ENCODE data around the gene MYOCD.
A peak's percentile ranks its signal among the peaks of the same experiment; 100 is the strongest.

Gene MYOCD

DNA sequence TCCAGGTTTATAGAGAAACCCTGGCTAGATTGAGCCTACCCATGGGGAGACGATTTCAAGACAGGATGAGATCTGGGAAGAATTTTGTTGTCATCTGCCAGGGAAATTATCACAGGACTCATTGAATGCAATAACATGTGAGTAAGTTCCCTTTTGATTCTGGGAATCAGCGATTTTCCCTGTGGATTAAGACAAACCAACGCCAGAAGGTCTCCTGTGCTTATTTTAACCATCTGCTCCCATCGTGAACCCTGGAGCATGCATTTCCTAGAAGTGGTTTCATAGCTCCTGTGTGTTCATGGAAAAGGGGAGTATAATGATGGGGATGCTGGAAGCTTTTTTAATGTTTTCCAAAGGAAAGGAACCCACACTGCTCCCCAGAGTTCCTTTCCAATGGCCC, 102.6 kb downstream of the MYOCD start:
- no peak for DNase-seq

DNA sequence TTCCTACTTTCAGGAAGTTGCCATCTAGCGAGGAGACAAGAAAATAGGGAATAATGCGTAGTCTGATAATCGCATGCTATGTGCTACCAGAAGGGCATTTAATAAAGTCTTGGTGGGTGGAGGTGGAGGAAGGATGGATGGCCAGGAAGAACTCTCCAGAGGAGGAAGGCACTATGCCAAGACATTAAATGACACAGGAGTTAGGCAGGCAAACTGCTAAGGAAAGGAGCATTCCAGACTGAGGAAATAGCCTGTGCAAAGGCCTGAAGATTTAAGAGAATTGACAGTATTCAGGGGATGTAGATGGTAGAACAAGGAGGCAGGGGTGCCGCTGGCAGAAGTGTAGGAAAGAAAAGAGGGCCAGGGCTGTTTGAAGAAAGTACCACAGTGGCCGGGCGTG, 104.3 kb downstream of the MYOCD start:
- no peak for DNase-seq

DNA sequence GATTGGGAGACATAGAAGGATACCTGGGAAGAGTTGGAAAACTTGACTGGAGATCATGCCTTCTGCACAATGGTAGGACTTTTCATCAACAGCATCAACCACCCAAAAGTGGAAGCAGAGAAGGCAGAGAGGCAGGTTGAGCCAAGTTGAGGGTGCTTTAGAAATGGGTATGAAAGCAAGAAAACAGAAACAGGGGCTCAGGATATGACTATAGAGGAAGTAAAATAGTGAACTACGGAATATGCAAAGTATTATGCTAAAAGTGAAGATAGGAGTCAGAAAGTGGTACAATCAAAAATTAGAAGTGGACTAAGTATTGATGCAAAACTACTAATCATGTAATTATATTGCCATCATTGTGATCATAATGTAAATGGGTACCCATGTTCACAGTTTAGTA, 107.5 kb downstream of the MYOCD start:
- no peak for DNase-seq

DNA sequence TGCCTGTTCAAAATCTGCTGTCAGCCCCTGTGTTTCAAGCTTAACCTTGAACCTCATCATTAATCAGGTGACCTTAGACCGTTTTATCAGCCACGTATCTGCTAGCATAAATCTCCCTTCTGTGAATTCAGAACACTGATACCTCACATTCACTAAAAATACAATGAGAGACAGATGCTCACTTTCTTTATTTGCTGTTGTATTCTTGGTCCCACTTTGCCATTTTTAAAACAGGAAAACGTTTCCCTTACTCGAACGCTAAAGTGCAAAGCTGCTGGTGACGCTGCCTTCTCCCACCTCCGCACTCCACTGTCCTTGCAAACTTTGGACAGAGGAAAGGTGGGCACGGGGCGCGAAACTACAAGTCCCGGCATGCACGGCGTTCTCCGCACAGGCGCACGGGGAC, 123.4 kb downstream of the MYOCD start:
- DNase-seq: no peak

DNA sequence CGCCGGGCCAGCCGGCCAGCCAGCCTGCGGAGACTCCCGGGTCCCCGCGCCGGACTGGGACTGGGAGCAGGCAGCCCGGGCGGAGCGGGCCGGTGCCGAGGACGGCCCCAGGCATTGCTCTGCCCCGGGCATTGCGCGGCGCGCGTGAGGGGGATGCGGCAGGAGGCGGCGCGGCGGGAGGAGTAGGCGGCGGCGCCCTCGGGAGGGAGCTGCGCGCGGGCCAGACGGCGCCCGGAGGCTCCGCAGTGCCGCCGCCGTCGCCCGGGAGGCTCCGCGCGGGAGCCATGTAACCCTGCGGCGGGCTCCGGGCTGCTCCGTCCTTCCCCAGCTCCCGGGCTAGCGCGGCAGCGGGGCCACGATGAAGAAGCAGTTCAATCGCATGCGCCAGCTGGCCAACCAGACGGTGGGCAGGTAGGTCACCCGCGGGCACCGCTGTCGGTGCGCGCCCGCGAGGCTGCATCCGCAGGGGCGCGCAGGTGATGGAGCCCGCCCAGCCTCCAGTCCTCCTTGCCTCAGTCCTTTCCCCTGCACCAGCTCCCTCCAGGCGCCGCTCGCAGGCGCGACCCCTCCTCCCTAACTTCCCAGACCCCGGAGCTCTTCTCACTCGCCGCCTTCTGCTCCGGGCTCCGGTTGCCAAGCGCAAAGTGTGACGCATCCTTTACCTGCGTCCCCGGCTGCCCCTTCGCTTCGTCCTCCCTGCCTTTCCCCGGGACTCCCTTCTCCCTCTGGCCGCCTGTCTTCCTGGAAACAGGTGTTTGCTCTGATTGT, 124.0 kb downstream of the MYOCD start, which contains the start of gene ARHGAP44:
ARHGAP44 (plus strand) TSS at position 18 of the 768 bp plus-strand sequence; CDS start at position 359, 341 bp downstream.
- peak in 2 of 3 experiments; percentile 63 to 77 for DNase-seq

DNA sequence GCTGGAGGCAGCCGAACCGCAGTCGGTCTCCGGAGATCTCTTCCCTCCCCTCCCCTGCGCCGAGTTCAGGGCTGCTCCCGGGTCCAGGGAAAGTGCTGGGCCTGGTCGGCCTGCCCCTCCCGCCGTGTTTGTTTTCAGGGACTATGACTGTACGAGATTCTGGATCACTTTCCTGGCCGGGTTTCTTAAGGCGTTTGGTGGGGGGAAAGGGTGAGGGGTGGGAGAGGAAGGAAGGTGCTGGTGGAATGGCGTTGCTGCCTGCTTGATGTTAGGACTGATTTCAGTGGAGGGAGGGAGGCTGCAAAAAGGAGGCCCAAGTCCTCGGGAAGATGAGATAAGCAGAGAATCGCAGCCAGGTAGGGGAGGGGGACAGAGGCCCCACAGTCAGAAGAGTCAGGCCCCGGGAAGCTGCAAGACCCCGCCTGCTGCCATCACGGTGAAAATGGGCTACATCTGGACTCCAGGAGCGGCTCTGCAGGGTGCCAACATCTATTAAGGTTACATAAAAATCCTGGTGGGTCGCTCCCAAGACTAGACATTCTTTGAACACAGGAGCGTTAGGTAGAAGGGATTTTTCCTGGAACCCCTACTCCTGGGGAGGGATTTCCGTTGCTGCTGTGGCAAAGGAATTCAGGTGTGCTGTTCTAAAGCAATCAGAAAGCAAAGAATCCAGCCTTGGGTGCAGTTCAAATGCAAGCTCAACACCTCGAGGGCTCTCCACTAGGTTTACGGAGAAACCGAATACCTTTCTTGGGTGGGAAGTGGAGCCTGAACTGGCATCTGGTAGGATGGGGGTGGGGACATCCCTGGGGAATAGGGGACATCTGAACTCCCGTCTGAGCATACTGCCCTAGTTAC, 124.8 kb downstream of the MYOCD start:
- no peak for DNase-seq

DNA sequence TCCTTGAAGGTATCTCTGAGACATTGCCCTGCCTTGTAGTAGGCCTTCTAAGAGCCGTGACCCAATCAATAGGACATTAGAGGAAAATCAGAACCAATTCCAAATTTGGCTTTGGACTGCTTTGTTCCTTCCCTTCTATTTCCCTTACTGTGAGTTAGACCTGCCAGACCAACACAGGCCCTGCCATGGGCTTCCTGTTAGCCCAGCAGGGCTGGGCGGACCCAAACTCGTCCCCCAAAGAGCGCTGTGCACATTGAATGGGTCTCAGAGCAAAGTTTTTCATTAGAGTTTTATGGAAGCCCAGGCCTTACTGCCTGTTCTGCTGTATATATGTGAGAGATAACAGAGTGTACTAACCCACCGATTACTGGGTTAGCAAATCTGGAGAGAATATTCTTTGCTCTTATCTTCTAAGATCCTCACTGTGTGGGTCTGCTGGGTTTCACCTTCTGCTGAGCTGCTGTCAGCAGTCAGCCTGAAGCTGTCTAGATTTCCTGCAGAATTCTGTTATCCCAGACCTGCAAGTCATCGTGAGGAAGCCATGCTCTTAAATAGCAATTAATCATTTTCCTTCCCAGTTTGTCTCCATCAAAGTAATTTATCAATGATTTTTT, 129.3 kb downstream of the MYOCD start:
- DNase-seq: no peak

DNA sequence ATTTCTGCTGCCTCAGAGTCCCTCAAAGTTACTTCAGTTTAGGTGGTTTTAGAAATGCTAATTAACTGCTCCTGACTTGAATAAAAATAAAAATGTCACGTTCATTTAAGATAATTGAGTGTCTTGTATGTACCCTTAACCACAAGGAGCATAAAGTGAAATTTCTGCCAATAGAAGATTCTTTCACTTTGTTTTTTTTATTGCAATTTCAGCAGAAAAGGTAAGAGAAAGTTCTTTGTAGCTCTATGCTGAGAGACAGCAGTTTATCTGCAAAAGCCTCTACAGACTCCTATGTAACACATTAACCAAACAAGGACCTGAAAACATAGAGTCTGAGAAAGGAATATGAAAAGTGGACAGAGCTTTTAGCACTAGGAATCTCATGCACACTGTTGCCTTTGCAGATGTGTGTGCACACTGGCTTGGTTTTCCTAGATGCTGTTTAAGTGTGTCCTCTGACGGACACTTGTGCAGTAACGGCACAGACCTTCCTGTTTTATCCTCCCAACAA, 135.2 kb downstream of the MYOCD start:
- DNase-seq: no peak

DNA sequence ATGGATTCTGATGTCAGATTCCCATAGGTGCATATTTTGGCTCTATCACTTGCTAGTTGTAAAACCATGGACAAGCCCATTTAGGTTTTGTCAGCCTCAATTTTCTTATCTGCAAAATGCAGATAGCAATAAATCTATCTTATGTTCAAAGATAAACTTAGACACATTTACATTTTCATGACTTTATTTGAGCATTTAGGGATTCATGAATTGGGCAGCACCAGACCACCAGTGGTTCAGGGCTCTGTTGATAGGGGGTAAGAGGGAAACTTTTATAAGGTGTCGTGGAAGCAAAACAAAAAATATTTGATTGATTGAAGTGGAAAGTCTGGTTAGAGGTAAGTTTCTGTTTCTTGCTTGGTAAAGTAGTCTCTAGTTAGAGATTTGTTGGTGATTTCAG, 140.9 kb downstream of the MYOCD start:
- DNase-seq: no peak

DNA sequence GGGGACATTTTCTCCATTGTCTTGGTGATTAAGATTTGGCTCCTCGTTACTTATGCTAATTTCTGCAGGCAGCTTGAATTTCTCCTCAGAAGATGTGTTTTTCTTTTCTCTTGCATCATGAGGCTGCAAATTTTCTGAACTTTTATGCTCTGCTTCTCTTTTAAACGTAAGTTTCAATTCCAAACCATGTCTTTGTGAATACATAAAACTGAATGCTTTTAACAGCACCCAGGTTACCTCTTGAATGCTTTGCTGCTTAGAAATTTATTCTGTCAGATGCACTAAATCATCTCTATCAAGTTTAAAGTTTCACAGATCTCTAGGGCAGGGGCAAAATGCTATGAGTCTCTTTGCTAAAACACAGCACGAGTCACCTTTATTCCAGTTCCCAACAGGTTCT, 143.0 kb downstream of the MYOCD start:
- DNase-seq: no peak

DNA sequence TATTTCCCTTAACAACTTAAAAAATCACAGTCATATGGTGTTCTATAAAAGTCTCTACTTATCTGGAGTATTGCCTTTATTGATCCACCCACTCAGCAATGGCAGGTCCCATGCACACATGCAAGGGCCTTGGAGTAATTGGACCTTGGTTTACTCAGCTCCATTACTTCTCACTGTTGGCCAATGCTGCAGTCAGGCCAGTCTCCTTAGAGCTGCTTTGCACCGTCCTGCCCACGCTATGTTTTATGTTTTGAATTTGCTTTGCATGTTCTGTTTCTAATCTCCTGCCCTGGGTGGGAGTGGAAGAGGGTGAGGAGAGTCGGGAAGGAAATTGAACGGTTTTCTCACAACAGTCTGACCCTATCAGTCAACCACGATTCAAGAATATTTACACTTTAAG, 147.2 kb downstream of the MYOCD start:
- no peak for DNase-seq

DNA sequence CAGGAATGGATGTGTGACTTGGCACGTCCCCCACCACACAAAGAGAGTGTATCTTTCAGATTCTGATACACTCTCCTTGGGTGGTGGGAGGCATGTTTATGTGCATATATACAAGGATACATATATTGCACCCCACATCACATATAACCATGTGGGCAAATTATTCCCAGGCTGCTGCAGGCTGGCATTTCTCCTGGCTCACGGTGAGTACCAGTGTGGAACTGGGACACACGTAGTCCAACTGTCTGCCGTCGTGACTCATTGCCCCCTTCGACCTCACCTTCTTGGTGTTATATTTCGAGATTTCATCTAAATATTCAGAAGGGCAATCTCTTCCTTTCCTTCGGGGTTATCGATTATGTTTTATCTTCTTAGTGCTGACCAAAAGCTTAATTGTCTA, 148.0 kb downstream of the MYOCD start:
- DNase-seq: no peak

DNA sequence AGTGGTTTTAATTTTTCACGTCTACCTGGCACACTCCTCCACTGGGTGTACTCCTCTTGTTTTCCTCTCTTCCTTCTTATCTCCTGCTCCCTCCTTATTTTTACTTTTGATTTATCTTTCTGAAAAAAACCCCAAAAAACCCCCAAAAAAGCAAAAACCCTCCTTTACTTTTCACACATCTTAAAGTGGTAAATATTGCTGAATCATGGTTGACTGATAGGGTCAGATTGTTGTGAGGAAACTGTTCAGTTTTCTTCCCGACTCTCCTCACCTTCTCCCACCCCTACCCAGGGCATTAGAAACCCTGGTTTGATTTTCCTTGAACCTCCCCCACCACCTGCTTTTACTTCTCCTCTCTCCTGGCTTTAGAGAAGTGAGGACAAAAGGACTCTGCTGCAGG, 149.0 kb downstream of the MYOCD start:
- no peak for DNase-seq

DNA sequence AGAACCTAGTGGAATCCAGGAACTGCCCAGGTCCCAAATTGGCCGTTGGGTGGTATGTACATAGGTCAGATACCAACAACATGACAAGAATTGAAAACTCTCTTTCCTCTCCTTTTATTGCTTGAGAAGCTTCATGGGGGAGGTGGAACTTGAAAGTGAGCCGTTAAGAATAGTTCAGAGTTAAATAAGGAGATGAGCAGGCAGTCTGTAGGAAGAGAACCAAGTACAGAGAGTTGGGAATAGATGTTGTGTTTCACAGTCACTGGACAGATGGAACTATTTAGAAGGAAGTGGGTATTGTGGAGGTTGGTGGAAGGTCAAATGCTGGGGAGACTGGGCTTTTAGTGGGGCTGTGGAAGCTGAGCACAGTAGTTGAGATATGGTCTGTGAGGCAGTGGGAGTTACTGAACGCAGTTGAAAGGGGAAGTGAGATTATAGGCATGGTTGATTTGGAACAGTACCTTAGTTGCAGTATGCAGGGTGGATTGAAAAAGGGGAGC, 150.0 kb downstream of the MYOCD start:
- no peak for DNase-seq
